Measurements from ENCODE around the gene PPP3CA.

PPP3CA gene

DNA sequence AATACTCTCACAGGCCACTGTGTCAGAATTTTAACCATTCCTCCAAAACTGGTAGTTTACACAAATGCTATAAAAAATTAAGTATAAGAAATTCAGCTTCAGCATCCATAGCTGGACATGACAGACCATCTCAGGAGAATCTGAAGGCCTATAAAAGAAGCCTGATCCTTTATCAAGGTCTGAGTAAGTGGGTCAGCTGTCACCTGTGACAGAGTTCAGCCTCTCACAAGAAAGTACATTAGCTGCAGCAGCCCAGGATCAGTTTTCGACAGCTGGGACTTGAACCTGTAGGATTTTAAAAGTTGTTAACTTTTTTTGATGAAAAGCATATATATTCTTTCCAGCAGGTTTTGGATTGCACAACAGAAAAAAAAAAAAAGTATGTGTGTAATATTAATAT is 60.7 kb downstream of the PPP3CA start:
- no peak for DNase-seq

GRCh38 chr4:101285985-101286384 is 61.3 kb downstream of the PPP3CA start:
- DNase-seq: no peak

DNA sequence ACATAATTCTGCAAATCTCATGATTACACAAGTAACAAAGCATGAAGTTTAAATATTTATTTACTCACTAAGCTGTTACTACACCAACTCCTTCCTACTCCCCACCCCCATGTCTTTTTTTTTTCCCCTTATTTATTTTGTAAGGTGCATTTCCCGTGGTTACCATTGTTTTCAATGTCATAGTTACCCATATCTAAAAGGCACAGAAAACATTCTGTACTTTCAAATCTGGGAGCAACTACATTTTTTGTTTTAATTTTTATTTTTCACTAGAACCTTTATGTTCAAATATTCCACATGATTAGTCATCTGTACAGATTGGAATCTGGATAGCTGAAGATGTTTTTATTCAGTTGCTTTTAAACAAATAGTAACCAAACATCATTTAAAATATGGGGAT is 62.8 kb downstream of the PPP3CA start:
- DNase-seq: no peak

- DNase-seq: no peak
Observed at GRCh38 chr4:101283434-101283833, 63.9 kb downstream of the PPP3CA start.

DNA sequence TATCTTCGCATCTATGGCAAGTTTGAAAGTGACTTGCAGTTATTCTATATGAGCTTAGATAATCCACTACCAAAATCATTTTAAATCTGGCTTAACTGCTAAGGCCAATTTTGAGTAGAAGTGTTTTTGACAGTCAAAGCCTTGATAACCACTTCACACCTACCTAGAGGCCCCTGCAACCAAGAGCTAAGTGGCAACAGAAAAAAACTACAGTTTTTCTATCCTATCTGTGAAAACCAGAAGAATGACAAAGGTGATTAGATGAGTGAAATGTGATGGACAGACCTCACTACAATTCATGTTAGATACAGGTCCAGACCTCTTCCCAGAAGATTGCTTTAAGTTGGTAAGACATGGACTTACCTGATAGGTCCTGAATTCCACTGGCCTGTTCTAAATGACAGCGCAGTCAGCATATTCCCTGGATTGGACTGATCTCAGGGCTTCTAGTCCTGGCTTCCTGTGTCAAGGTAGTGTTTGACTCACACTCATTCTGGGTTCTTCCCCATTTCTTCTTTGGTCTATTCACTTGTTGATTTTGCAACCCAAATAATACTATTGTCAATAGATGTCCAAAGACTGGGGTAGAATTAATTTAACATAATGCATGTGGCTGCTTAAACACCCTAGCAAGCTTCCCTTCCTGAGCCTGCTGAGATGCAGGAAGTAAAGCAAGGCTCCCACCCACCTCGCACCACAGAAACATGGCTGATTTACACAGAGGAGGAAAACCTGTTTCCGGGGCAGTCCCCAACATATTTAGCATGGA is 65.1 kb downstream of the PPP3CA start:
- peak; percentile 36 to 39 for DNase-seq

DNA sequence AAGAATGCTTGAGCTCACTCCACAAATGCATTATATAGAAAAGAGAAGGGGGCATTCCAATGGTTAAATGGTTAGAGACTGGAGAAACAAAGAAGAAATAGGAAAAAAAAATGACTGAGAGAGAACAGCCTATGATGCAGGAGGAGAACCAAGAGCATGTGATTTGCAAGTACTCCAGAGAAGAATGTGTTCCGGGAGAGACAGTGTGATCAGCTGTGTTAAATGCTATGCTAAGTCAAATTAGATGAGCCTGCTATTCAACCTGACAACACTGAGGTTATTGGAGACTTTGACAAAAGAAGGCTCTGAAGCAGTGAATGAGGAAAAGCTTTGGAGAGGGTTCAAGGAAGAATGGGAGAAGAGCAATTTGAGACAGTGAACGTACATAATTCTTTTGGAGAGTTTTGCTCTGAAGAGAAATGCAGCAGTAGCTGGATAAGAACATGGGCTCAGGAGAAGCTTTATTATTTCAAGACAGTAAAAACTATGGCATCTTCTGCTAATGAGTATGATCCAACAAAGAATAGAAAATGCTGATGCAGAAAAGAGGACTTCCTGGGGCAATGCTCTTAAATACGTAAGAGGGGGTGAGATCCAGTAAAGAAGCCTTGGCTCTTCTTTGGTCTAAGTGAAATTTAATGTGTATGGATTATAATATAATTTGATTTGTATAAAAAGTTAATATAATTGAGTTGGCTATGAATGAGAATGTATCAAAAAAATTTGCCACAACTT is 66.3 kb downstream of the PPP3CA start:
- DNase-seq: no peak

GRCh38 chr4:101279377-101279871 is 67.9 kb downstream of the PPP3CA start:
- no peak for DNase-seq

GRCh38 chr4:101277671-101278070 is 69.7 kb downstream of the PPP3CA start:
- DNase-seq: no peak

GRCh38 chr4:101276661-101277060 is 70.7 kb downstream of the PPP3CA start:
- DNase-seq: no peak

DNA sequence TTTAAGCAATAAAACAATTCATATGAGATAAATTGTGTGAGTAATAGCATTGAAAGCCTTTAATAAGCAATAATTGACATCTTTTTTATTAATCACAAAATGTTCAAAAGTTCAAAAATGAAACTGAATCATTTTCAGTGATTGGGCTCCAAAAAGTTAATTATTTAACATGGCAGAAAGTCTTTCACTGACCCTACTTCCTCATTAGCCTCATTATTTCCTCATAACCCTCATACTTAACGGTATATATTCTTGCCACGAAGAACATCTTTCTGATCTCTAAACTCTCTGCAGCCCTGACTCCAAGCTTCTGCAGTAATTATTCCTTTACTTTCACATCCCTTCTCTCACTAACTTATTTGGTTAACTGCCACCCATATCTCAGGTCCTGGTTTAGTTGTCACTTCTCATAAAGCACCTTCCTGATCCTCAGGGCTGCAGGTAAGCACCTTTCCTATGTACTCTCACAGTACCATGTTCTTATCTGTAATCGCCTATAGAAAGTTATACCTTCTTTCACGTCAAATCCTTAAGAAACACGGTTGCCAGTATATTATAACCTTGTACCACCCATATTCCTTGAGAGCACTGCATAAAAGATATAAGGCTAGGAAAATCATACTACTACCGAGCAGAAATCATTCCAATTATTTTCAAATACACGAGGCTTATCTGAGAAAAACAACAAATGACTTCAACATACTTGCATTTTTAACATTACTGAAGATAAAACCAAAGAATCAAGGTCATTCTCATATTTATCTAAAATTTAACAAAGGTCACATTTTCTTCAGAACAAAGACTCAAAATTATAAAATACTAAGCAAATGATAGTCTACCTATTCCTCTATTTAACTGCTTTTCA is 72.2 kb downstream of the PPP3CA start:
- DNase-seq: no peak

DNA sequence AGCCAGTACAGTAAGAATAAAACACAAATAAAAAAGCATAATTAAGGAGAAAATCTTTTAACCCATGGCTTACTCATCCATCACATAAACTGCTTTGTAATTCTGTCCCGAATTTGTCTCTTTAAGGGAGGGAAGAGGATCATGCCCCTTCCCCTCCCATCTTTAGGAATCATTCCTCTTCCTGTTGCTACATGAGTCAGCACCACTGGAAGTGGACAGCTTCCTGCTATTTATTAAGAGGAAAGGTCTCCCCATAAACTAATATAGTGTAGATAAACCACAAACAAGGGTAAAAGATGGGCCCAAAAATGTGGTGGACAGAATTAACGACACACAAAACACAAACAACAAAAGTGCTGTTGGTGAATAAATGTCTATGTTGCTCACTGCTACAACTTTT is 75.8 kb downstream of the PPP3CA start:
- DNase-seq: no peak

DNA sequence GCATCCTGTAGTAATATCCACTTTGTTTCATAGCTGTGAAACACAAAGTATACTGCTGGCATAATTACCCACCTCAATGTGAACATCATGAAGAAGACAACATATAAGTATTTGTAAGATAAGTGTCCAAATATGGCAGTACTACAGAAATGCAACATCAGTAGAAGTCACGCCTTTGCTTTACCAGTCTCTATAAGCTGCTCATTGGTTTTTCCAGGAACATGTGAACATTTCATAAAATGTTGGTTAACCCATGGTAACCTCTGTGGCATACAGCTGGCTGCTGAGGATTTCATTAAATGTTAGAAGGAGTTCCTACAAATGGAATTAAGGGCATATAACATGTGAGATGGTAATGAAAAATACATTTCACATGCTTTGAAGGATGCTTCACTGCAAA is 77.6 kb downstream of the PPP3CA start:
- no peak for DNase-seq

- DNase-seq: no peak
Observed at GRCh38 chr4:101265816-101266172, 81.5 kb downstream of the PPP3CA start.

GRCh38 chr4:101264993-101265815 is 82.1 kb downstream of the PPP3CA start:
- DNase-seq: no peak

GRCh38 chr4:101264512-101264911 is 82.8 kb downstream of the PPP3CA start:
- no peak for DNase-seq

- DNase-seq: no peak
Observed at GRCh38 chr4:101262683-101263082, 84.6 kb downstream of the PPP3CA start.

DNA sequence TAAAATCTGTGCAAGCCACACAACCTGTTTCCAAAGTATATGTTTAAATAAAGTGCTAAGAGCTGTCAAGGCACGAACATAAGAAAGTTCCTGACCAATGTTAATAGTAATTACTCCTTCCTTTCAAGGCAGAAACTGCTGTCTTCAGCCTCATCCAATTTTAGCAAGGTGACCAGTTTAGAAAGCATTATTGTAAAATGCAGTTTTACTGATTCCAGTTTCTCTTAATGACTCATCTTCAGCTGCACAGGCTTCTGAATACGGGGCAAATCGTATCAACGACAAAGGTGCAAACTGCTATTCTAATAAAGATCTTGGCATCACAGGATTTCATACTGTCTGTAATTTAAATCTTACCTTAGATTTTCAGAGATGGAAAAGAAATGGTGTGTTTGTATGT is 87.5 kb downstream of the PPP3CA start:
- no peak for DNase-seq

DNA sequence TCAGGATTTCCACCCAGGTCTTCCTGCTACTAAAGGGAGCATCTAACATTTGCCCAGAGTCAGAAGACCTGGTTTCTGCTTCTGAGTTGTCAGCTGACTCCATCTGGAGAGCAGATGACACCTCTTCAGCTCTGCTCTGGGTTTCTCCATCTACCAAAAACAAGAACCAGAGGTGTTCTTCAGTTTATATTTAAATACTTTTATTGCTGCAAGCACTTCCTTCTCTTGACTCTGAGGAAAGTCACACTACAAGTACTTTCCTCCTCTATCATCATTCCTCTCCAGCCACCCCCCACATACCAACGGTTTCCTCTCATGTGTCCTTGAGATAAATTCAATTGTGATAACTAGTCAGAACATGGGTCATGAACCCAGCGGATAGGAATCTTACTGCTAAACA is 88.4 kb downstream of the PPP3CA start:
- no peak for DNase-seq

DNA sequence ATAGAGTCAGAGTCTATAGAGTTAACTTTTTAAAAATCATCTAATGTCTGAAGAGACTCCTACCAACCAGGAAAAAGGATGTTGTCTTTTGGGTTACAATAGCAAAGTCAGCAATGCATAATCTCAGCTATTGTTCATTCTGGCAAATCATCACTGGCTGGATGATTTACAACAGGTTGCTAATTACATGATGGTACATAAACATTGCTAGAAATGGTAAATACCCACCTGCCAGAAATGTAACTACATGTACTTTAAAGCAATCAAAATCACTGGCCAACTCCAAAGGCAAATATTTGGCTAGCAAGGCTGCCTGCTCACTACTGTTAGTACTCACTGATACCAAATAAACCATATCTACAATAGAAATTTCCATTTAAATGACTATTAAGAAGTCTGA is 91.1 kb downstream of the PPP3CA start:
- no peak for DNase-seq

- no peak for DNase-seq
Observed at GRCh38 chr4:101254776-101255175, 92.5 kb downstream of the PPP3CA start.

GRCh38 chr4:101253121-101253520 is 94.2 kb downstream of the PPP3CA start:
- DNase-seq: no peak

- no peak for DNase-seq
Observed at GRCh38 chr4:101252721-101253120, 94.6 kb downstream of the PPP3CA start.

GRCh38 chr4:101251261-101251660 is 96.1 kb downstream of the PPP3CA start:
- DNase-seq: no peak

All from stimulated activated CD4-positive, alpha-beta T cell treated with anti-CD3 and anti-CD28 coated beads, Interleukin-2, amount 100 ng/mL, for 24 hours (primary cell).